ENCODE data around the gene GSTO2. TPM values are rescaled to one million over a fixed set of nuclear protein-coding genes. Genes with fewer than 3 reads are reported as not detected.

The GSTO2 gene
- total and polyA plus RNA-seq, 2 of the 13 experiments (the other 11 are each of a cell fraction or from before 2014, with no cell fraction given), result 2.1 to 7.9 TPM

GRCh38 chr10:104291439-104291951 is 22.5 kb downstream of the GSTO2 start (continued):
- TF ChIP-seq, protein P1, sequence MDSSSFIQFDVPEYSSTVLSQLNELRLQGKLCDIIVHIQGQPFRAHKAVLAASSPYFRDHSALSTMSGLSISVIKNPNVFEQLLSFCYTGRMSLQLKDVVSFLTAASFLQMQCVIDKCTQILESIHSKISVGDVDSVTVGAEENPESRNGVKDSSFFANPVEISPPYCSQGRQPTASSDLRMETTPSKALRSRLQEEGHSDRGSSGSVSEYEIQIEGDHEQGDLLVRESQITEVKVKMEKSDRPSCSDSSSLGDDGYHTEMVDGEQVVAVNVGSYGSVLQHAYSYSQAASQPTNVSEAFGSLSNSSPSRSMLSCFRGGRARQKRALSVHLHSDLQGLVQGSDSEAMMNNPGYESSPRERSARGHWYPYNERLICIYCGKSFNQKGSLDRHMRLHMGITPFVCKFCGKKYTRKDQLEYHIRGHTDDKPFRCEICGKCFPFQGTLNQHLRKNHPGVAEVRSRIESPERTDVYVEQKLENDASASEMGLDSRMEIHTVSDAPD (CRISPR knock-in tag; IDR thresholded peaks at IDR 0.05), result no peak
- TF ChIP-seq FOSL2 (CRISPR knock-in tag; IDR thresholded peaks at IDR 0.05) (peak; percentile 47), ZNF382 (CRISPR knock-in tag; IDR thresholded peaks at IDR 0.05; ENCODE audit: borderline replicate concordance) (no peak), SALL2 (CRISPR knock-in tag; IDR thresholded peaks at IDR 0.05) (peak; percentile 24; the same call in 1 of the 2 replicates), TCF7L2 (IDR thresholded peaks at IDR 0.05; ENCODE audit: low read depth, low read length) (no peak), REXO4 (CRISPR knock-in tag; IDR thresholded peaks at IDR 0.05; ENCODE audit: borderline replicate concordance) (no peak), ZNF354B (CRISPR knock-in tag; IDR thresholded peaks at IDR 0.05) (no peak), ZNF331 (CRISPR knock-in tag; IDR thresholded peaks at IDR 0.05) (peak; percentile 51; the same call in 1 of the 2 replicates), ZFP41 (CRISPR knock-in tag; IDR thresholded peaks at IDR 0.05; ENCODE audit: borderline replicate concordance) (no peak), NFYC (CRISPR knock-in tag; IDR thresholded peaks at IDR 0.05) (no peak), NCOA2 (CRISPR knock-in tag; IDR thresholded peaks at IDR 0.05) (no peak), ZFX (CRISPR knock-in tag; IDR thresholded peaks at IDR 0.05; ENCODE audit: low read depth) (peak; percentile 26; the same call in 1 of the 2 replicates), TRIM24 (CRISPR knock-in tag; IDR thresholded peaks at IDR 0.05) (no peak), FOXK1 (CRISPR knock-in tag; IDR thresholded peaks at IDR 0.05; ENCODE audit: borderline replicate concordance, low read depth) (peak; percentile 68; the same call in 1 of the 2 replicates), POLR2A (IDR thresholded peaks at IDR 0.05; ENCODE audit: insufficient read depth in 1 of 2, low read depth in 2 of 2, low read length in 2 of 2) (no peak), ZNF777 (CRISPR knock-in tag; IDR thresholded peaks at IDR 0.05) (no peak), ZNF205 (CRISPR knock-in tag; IDR thresholded peaks at IDR 0.05) (no peak; the same call in 1 of the 2 replicates), BCLAF1 (IDR thresholded peaks at IDR 0.05) (no peak), ZSCAN25 (CRISPR knock-in tag; IDR thresholded peaks at IDR 0.05) (no peak), SRSF4 (IDR thresholded peaks at IDR 0.05; ENCODE audit: low read depth, low read length, poor library complexity, severe bottlenecking) (no peak), ZNF766 (CRISPR knock-in tag; IDR thresholded peaks at IDR 0.05; ENCODE audit: borderline replicate concordance) (no peak), REST (IDR thresholded peaks at IDR 0.05; ENCODE audit: borderline replicate concordance in 1 of 2, low read depth in 1 of 2, low read length in 2 of 2) (no peak)

Data from HepG2 (cell line).